ENCODE measurements around the gene DTYMK. TPM values are rescaled to one million over a fixed set of nuclear protein-coding genes. Genes with fewer than 3 reads are reported as not detected.
A peak's percentile ranks its signal among the peaks of the same experiment; 100 is the strongest.

Gene DTYMK
- polyA plus RNA-seq, 1 of the 3 experiments (the other 2 are of a cell fraction), result 51.1 TPM

DNA sequence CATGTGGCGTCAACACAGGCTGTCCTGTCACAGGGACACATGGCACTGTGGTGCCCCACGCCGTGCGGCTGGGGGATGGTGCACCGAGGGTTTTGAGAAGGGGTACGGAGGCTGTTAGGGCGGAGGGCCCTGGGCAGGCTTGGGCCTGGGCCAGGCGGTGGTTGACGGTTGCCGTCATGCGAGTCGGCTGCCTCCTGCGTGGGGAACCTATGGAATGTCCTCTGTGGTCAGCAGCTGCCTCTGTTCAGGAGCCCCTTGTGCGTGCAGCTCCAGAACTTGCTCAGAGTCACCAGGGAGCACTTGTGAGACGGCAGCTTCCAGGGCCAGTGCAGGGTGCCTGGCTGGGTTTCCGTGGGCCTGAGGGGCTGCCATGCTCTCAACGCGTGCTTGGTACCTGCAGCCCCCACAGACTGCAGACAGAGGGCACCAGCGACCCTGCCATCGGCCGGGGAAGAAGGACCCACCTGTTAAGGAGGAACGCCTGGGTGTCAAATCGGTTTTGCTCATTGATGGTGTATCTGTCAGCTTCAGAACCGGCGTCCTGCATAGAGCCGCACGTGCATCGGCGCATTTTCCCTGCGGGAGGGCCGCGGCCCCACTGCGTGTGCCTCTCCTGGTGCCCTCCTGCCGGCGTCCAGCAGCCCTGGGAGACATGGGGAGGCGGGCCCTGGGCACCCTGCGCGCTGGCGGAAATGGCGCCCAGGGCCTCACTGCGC is 37.8 kb upstream of the DTYMK start:
- H3K4me1 ChIP-seq (ENCODE audit: control insufficient read depth in 1 of 2, insufficient read depth in 2 of 2, low read depth in 1 of 2, low read length in 1 of 2), result peaks cover 0 to 2% of the 10 kb centered on the region in 2 experiments; a peak in 1 of 4 replicates
- H3K36me3 ChIP-seq (replicated peaks in 1 of 2; ENCODE audit: control insufficient read depth in 1 of 2, insufficient read depth in 2 of 2, low read length in 1 of 2), result peaks cover 16 to 38% of the 10 kb centered on the region in 2 experiments
- H3K27ac ChIP-seq (ENCODE audit: low read depth in 2 of 2, low read length in 1 of 2), result no peak overlapping the region
- H2AFZ ChIP-seq (ENCODE audit: low read depth), result no peak overlapping the region
- 97% methylated on average over 16 of the region's 41 CpGs for WGBS (ENCODE audit: low lambda C conversion rate)
- ChIA-PET POLR2A (no interaction called here), CTCF (interaction anchor here (0.9 to 2.7 kb wide), 6 partner anchors 9 to 146 kb away, joined by 3 to 11 read pairs (median 4); partner anchors contain the start of genes D2HGDH and ING5)
- DNase-seq, result peak; percentile 66
- no peaks in the 10 kb centered on the region for H3K9me3 ChIP-seq
- no peak overlapping the region for H3K9ac ChIP-seq
- no peak overlapping the region for H3K4me3 ChIP-seq (ENCODE audit: low read depth in 2 of 2, low read length in 1 of 2)
- no peak overlapping the region for H3K4me2 ChIP-seq
- H4K20me1 ChIP-seq (ENCODE audit: insufficient read depth), result no peaks in the 10 kb centered on the region
- H3K27me3 ChIP-seq (ENCODE audit: insufficient read depth), result no peaks in the 10 kb centered on the region
- H3K79me2 ChIP-seq (ENCODE audit: insufficient read depth), result no peaks in the 10 kb centered on the region
- no peaks in the 10 kb centered on the region for H3K9me2 ChIP-seq
- no peaks in the 10 kb centered on the region for H3F3A ChIP-seq (replicated peaks; ENCODE audit: insufficient read depth)
- no peak for TF ChIP-seq FOXM1 (IDR thresholded peaks at IDR 0.05; ENCODE audit: low read depth)
- TF ChIP-seq SMC3 (IDR thresholded peaks at IDR 0.05; ENCODE audit: low read depth, low read length), result peak; percentile 26; the same call in 1 of the 2 replicates
- TF ChIP-seq TAF1 (IDR thresholded peaks at IDR 0.05; ENCODE audit: borderline replicate concordance, low read depth, low read length), result no peak
- TF ChIP-seq RAD21 (IDR thresholded peaks at IDR 0.05; ENCODE audit: low read length), result peak; percentile 53

DNA sequence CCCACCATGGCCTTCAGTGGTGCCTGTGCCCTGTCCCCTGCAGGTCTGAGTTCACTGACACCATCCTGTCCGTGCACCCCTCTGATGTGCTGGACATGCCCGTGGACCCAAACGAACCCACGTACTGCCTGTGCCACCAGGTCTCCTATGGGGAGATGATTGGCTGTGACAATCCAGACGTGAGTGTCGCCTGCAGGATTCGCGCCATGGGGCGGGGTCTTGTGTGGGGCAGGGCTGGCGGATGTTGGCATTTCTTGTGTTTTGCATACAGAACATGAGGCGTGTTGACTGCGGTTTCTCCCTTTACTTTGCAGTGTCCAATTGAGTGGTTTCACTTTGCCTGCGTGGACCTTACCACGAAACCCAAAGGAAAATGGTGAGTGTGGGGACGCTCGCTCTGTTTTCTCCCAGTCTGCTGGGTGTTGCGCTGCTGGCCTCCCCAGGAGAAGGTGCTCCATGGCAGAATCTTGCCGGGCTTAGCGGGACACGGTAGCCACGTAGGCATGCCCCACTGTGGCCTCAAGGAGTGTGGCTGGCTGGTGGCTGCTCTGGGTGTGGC is 36.4 kb upstream of the DTYMK start:
- Histone ChIP-seq H3K4me3 (ENCODE audit: low read depth in 2 of 2, low read length in 1 of 2) (no peak overlapping the region), H2AFZ (ENCODE audit: low read depth) (no peak overlapping the region), H3K9ac (no peak overlapping the region), H3K9me2 (no peaks in the 10 kb centered on the region), H4K20me1 (ENCODE audit: insufficient read depth) (no peaks in the 10 kb centered on the region), H3K36me3 (replicated peaks in 1 of 2; ENCODE audit: control insufficient read depth in 1 of 2, insufficient read depth in 2 of 2, low read length in 1 of 2) (peaks cover 20 to 39% of the 10 kb centered on the region in 2 experiments), H3K4me2 (no peak overlapping the region), H3K4me1 (ENCODE audit: control insufficient read depth in 1 of 2, insufficient read depth in 2 of 2, low read depth in 1 of 2, low read length in 1 of 2) (no peaks in the 10 kb centered on the region; a peak in 1 of 4 replicates), H3K27ac (ENCODE audit: low read depth in 2 of 2, low read length in 1 of 2) (no peak overlapping the region), H3K79me2 (ENCODE audit: insufficient read depth) (no peaks in the 10 kb centered on the region), H3K9me3 (no peaks in the 10 kb centered on the region), H3K27me3 (ENCODE audit: insufficient read depth) (no peaks in the 10 kb centered on the region), H3F3A (replicated peaks; ENCODE audit: insufficient read depth) (no peaks in the 10 kb centered on the region)
- DNase-seq, result no peak
- WGBS (ENCODE audit: low lambda C conversion rate), result over 99% methylated on average over 21 of the region's 21 CpGs
- CTCF ChIA-PET, result interaction anchor here (0.9 to 2.7 kb wide), 4 partner anchors 8 to 20 kb away, joined by 3 to 11 read pairs (median 4); partner anchors contain the start of gene D2HGDH
- TF ChIP-seq RXRA (IDR thresholded peaks at IDR 0.05; ENCODE audit: borderline replicate concordance, low read depth) (no peak), TEAD4 (IDR thresholded peaks at IDR 0.05; ENCODE audit: borderline replicate concordance, insufficient read depth) (no peak)
- POLR2A ChIA-PET, result no interaction called here

DNA sequence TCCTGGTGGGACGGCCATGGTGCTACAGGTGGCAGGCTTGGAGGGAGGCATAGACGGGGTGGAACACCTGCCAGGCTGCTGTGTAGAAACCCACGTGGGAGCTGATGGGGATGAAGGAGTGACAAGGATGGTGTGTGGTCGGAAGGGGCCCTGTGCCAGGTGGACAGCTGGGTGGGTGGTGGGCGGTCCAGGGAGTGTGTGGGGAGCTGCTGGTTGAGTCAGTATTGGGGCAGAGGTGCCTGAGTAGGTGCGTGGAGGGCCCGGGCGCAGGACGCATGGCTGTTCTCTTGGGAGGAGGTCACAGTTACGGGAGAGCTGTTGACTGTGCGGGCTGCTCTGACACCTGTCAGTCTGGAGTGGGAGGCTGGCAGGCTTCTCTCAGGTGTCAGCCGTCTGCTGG is 35.2 kb upstream of the DTYMK start:
- no peaks in the 10 kb centered on the region for H3K9me3 ChIP-seq
- 94% methylated on average over 11 of the region's 12 CpGs for WGBS (ENCODE audit: low lambda C conversion rate)
- H4K20me1 ChIP-seq (ENCODE audit: insufficient read depth), result no peaks in the 10 kb centered on the region
- H3K27me3 ChIP-seq (ENCODE audit: insufficient read depth), result no peaks in the 10 kb centered on the region
- no peak overlapping the region for H3K9ac ChIP-seq
- no peak overlapping the region for H2AFZ ChIP-seq (ENCODE audit: low read depth)
- H3K4me1 ChIP-seq (ENCODE audit: control insufficient read depth in 1 of 2, insufficient read depth in 2 of 2, low read depth in 1 of 2, low read length in 1 of 2), result no peaks in the 10 kb centered on the region
- ChIA-PET CTCF (interaction anchor here (0.6 to 2.7 kb wide), 5 partner anchors 9 to 27 kb away, joined by 3 to 11 read pairs (median 5); partner anchors contain the start of gene D2HGDH), POLR2A (no interaction called here)
- no peak overlapping the region for H3K4me3 ChIP-seq (ENCODE audit: low read depth in 2 of 2, low read length in 1 of 2)
- no peaks in the 10 kb centered on the region for H3K79me2 ChIP-seq (ENCODE audit: insufficient read depth)
- H3K27ac ChIP-seq (ENCODE audit: low read depth in 2 of 2, low read length in 1 of 2), result no peak overlapping the region
- peak; percentile 24 for DNase-seq
- H3K36me3 ChIP-seq (replicated peaks in 1 of 2; ENCODE audit: control insufficient read depth in 1 of 2, insufficient read depth in 2 of 2, low read length in 1 of 2), result peaks cover 20 to 39% of the 10 kb centered on the region in 2 experiments
- H3K4me2 ChIP-seq, result no peak overlapping the region
- no peaks in the 10 kb centered on the region for H3K9me2 ChIP-seq
- no peaks in the 10 kb centered on the region for H3F3A ChIP-seq (replicated peaks; ENCODE audit: insufficient read depth)
- TF ChIP-seq, protein P1, sequence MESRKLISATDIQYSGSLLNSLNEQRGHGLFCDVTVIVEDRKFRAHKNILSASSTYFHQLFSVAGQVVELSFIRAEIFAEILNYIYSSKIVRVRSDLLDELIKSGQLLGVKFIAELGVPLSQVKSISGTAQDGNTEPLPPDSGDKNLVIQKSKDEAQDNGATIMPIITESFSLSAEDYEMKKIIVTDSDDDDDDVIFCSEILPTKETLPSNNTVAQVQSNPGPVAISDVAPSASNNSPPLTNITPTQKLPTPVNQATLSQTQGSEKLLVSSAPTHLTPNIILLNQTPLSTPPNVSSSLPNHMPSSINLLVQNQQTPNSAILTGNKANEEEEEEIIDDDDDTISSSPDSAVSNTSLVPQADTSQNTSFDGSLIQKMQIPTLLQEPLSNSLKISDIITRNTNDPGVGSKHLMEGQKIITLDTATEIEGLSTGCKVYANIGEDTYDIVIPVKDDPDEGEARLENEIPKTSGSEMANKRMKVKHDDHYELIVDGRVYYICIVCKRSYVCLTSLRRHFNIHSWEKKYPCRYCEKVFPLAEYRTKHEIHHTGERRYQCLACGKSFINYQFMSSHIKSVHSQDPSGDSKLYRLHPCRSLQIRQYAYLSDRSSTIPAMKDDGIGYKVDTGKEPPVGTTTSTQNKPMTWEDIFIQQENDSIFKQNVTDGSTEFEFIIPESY (IDR thresholded peaks at IDR 0.05; ENCODE audit: borderline replicate concordance, low read depth), result no peak
- TF ChIP-seq MXI1 (IDR thresholded peaks at IDR 0.05; ENCODE audit: low read depth, low read length), result no peak
- TF ChIP-seq JUND (IDR thresholded peaks at IDR 0.05), result no peak
- TF ChIP-seq, protein P2, sequence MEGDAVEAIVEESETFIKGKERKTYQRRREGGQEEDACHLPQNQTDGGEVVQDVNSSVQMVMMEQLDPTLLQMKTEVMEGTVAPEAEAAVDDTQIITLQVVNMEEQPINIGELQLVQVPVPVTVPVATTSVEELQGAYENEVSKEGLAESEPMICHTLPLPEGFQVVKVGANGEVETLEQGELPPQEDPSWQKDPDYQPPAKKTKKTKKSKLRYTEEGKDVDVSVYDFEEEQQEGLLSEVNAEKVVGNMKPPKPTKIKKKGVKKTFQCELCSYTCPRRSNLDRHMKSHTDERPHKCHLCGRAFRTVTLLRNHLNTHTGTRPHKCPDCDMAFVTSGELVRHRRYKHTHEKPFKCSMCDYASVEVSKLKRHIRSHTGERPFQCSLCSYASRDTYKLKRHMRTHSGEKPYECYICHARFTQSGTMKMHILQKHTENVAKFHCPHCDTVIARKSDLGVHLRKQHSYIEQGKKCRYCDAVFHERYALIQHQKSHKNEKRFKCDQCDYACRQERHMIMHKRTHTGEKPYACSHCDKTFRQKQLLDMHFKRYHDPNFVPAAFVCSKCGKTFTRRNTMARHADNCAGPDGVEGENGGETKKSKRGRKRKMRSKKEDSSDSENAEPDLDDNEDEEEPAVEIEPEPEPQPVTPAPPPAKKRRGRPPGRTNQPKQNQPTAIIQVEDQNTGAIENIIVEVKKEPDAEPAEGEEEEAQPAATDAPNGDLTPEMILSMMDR (IDR thresholded peaks at IDR 0.05), result no peak
- TF ChIP-seq EP300 (IDR thresholded peaks at IDR 0.05; ENCODE audit: borderline replicate concordance in 1 of 2, low read depth in 1 of 2, low read length in 1 of 2), result no peak
- TF ChIP-seq SMC3 (IDR thresholded peaks at IDR 0.05; ENCODE audit: low read depth, low read length), result no peak
- TF ChIP-seq, protein P3, sequence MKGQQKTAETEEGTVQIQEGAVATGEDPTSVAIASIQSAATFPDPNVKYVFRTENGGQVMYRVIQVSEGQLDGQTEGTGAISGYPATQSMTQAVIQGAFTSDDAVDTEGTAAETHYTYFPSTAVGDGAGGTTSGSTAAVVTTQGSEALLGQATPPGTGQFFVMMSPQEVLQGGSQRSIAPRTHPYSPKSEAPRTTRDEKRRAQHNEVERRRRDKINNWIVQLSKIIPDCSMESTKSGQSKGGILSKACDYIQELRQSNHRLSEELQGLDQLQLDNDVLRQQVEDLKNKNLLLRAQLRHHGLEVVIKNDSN (IDR thresholded peaks at IDR 0.05; ENCODE audit: borderline replicate concordance, low read depth), result no peak
- TF ChIP-seq, protein P4, sequence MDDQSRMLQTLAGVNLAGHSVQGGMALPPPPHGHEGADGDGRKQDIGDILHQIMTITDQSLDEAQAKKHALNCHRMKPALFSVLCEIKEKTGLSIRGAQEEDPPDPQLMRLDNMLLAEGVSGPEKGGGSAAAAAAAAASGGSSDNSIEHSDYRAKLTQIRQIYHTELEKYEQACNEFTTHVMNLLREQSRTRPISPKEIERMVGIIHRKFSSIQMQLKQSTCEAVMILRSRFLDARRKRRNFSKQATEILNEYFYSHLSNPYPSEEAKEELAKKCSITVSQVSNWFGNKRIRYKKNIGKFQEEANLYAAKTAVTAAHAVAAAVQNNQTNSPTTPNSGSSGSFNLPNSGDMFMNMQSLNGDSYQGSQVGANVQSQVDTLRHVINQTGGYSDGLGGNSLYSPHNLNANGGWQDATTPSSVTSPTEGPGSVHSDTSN (IDR thresholded peaks at IDR 0.05), result no peak
- TF ChIP-seq TAF1 (IDR thresholded peaks at IDR 0.05; ENCODE audit: borderline replicate concordance, low read depth, low read length), result no peak
- TF ChIP-seq YY1 (IDR thresholded peaks at IDR 0.05; ENCODE audit: low read depth), result no peak
